Measurements from ENCODE around the gene IRAK2.

GRCh38 chr3:10281951-10282350 lies 117.2 kb downstream of the IRAK2 start:
- TF ChIP-seq RXRA (IDR thresholded peaks at IDR 0.05; ENCODE audit: insufficient read depth, low read depth, low read length) (no peak), SP1 (IDR thresholded peaks at IDR 0.05; ENCODE audit: low read depth, low read length) (no peak), CEBPB (IDR thresholded peaks at IDR 0.05; ENCODE audit: low read depth, low read length) (no peak), POLR2AphosphoS5 (IDR thresholded peaks at IDR 0.05; ENCODE audit: low read depth, low read length) (no peak), FOSL1 (IDR thresholded peaks at IDR 0.05; ENCODE audit: insufficient read depth, low read depth, low read length) (no peak), POLR2A (IDR thresholded peaks at IDR 0.05; ENCODE audit: control extremely low read depth in 1 of 2, low read depth in 2 of 2, low read length in 2 of 2) (no peak)
- TF ChIP-seq, protein P1, sequence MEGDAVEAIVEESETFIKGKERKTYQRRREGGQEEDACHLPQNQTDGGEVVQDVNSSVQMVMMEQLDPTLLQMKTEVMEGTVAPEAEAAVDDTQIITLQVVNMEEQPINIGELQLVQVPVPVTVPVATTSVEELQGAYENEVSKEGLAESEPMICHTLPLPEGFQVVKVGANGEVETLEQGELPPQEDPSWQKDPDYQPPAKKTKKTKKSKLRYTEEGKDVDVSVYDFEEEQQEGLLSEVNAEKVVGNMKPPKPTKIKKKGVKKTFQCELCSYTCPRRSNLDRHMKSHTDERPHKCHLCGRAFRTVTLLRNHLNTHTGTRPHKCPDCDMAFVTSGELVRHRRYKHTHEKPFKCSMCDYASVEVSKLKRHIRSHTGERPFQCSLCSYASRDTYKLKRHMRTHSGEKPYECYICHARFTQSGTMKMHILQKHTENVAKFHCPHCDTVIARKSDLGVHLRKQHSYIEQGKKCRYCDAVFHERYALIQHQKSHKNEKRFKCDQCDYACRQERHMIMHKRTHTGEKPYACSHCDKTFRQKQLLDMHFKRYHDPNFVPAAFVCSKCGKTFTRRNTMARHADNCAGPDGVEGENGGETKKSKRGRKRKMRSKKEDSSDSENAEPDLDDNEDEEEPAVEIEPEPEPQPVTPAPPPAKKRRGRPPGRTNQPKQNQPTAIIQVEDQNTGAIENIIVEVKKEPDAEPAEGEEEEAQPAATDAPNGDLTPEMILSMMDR (IDR thresholded peaks at IDR 0.05; ENCODE audit: control extremely low read depth in 1 of 3, insufficient read depth in 1 of 3, low read depth in 1 of 3, low read length in 3 of 3) = no peak

All from H1 (cell line).